ENCODE data around the gene ADAT3. TPM values are rescaled to one million over a fixed set of nuclear protein-coding genes. Genes with fewer than 3 reads are reported as not detected.

Gene ADAT3
- total RNA-seq, 2 donors from 2014 or later, result 3.9 to 8.4 TPM

GRCh38 chr19:1905863-1906375 is 720 bp downstream of the ADAT3 start:
- H3K4me3 ChIP-seq, result peak overlapping the region; percentile 79
- peak overlapping the region; percentile 38 to 80 for H3K27ac ChIP-seq
- H3K27me3 ChIP-seq (replicated peaks; ENCODE audit: insufficient read depth), result no peaks in the 10 kb centered on the region
- peaks cover 9 to 32% of the 10 kb centered on the region in 2 donors for H3K4me1 ChIP-seq (ENCODE audit: control insufficient read depth in 1 of 2, low read depth in 2 of 2)
- DNase-seq (ENCODE audit: low spot score), result no peak
- no peak for ATAC-seq (ENCODE audit: insufficient number of reproducible peaks, low FRiP score, low read depth)
- no peak for TF ChIP-seq CTCF (IDR thresholded peaks at IDR 0.05)
- H3K36me3 ChIP-seq, result no peaks in the 10 kb centered on the region
- H3K9me3 ChIP-seq, result no peaks in the 10 kb centered on the region

- Histone ChIP-seq H3K36me3 (no peaks in the 10 kb centered on the region), H3K9me3 (no peaks in the 10 kb centered on the region), H3K27ac (no peak overlapping the region), H3K4me1 (ENCODE audit: control insufficient read depth in 1 of 2, low read depth in 2 of 2) (peaks cover 9 to 32% of the 10 kb centered on the region in 2 donors), H3K27me3 (replicated peaks; ENCODE audit: insufficient read depth) (no peaks in the 10 kb centered on the region), H3K4me3 (no peak overlapping the region)
- ATAC-seq (ENCODE audit: insufficient number of reproducible peaks, low FRiP score, low read depth), result no peak
- DNase-seq (ENCODE audit: low spot score), result no peak
- TF ChIP-seq CTCF (IDR thresholded peaks at IDR 0.05), result no peak
Observed at GRCh38 chr19:1906985-1907562, 1.9 kb downstream of the ADAT3 start.

- H3K4me3 ChIP-seq, result no peak overlapping the region
- no peak for DNase-seq (ENCODE audit: low spot score)
- no peak for TF ChIP-seq CTCF (IDR thresholded peaks at IDR 0.05)
- no peaks in the 10 kb centered on the region for H3K27me3 ChIP-seq (replicated peaks; ENCODE audit: insufficient read depth)
- peaks cover 9 to 30% of the 10 kb centered on the region in 2 donors for H3K4me1 ChIP-seq (ENCODE audit: control insufficient read depth in 1 of 2, low read depth in 2 of 2)
- ATAC-seq (ENCODE audit: insufficient number of reproducible peaks, low FRiP score, low read depth), result no peak
- no peaks in the 10 kb centered on the region for H3K9me3 ChIP-seq
- H3K27ac ChIP-seq, result no peak overlapping the region
- H3K36me3 ChIP-seq, result peaks cover 1% of the 10 kb centered on the region
Observed at GRCh38 chr19:1907563-1908363, 2.6 kb downstream of the ADAT3 start.

- no peak for TF ChIP-seq CTCF (IDR thresholded peaks at IDR 0.05)
- peaks cover 9 to 25% of the 10 kb centered on the region in 2 donors for H3K4me1 ChIP-seq (ENCODE audit: control insufficient read depth in 1 of 2, low read depth in 2 of 2)
- peaks cover 7% of the 10 kb centered on the region for H3K36me3 ChIP-seq
- no peak overlapping the region for H3K4me3 ChIP-seq
- no peak for DNase-seq (ENCODE audit: low spot score)
- H3K27ac ChIP-seq, result no peak overlapping the region
- no peak for ATAC-seq (ENCODE audit: insufficient number of reproducible peaks, low FRiP score, low read depth)
- H3K9me3 ChIP-seq, result no peaks in the 10 kb centered on the region
- H3K27me3 ChIP-seq (replicated peaks; ENCODE audit: insufficient read depth), result no peaks in the 10 kb centered on the region
Observed at GRCh38 chr19:1908364-1908678, 3.1 kb downstream of the ADAT3 start.

GRCh38 chr19:1909761-1910080 is 4.5 kb downstream of the ADAT3 start:
- ATAC-seq (ENCODE audit: insufficient number of reproducible peaks, low FRiP score, low read depth), result no peak
- Histone ChIP-seq H3K27ac (no peak overlapping the region), H3K9me3 (no peaks in the 10 kb centered on the region), H3K36me3 (peaks cover 11% of the 10 kb centered on the region), H3K4me3 (no peak overlapping the region), H3K4me1 (ENCODE audit: control insufficient read depth in 1 of 2, low read depth in 2 of 2) (peaks cover 5 to 11% of the 10 kb centered on the region in 2 donors), H3K27me3 (replicated peaks; ENCODE audit: insufficient read depth) (no peaks in the 10 kb centered on the region)
- TF ChIP-seq CTCF (IDR thresholded peaks at IDR 0.05), result no peak
- no peak for DNase-seq (ENCODE audit: low spot score)
